NOMO-1 treated with dmso at 0.1 percent for 144 hours (cell line): Measurements from ENCODE around the gene CCDC38.
"Not testable (repeated sequence)": the region's sequence is repeated elsewhere in the genome, so short reads cannot be mapped to it uniquely, and the experiment has no call there.

ENCODE experiments used
- DNase-seq: peaks from one replicate; lab custom pipeline; 2025; ENCODE audit not compliant: unreplicated experiment; lab: John Stamatoyannopoulos, UW

The CCDC38 gene

GRCh38 chr12:95942524-95943329 is at the start of gene CCDC38:
Gene CCDC38, minus strand, starts transcription at chr12:95942614. Its CDS starts 6,105 bp downstream, at chr12:95936509.
- peak; percentile 61 for DNase-seq

GRCh38 chr12:95990136-95990535 is 47.7 kb upstream of the CCDC38 start:
- no peak for DNase-seq

GRCh38 chr12:95989504-95990123 is 47.2 kb upstream of the CCDC38 start:
- no peak for DNase-seq

- no peak for DNase-seq
These were observed 46.3 kb upstream of the CCDC38 start for GRCh38 chr12:95988506-95989275.

GRCh38 chr12:95986635-95987570 is 44.5 kb upstream of the CCDC38 start:
- DNase-seq, result no peak

GRCh38 chr12:95984682-95985081 is 42.3 kb upstream of the CCDC38 start:
- no peak for DNase-seq

- DNase-seq, result no peak
These were observed 40.2 kb upstream of the CCDC38 start for GRCh38 chr12:95982602-95983001.

GRCh38 chr12:95980437-95980836 is 38.0 kb upstream of the CCDC38 start:
- DNase-seq, result no peak

GRCh38 chr12:95978774-95979173 is 36.4 kb upstream of the CCDC38 start:
- DNase-seq, result no peak

GRCh38 chr12:95978351-95978750 is 35.9 kb upstream of the CCDC38 start:
- no peak for DNase-seq

- DNase-seq, result no peak
These were observed 35.4 kb upstream of the CCDC38 start for GRCh38 chr12:95977764-95978305.

GRCh38 chr12:95976416-95976832 is 34.0 kb upstream of the CCDC38 start:
- DNase-seq, result no peak

- DNase-seq, result no peak
These were observed 33.1 kb upstream of the CCDC38 start for GRCh38 chr12:95975491-95975890.

- no peak for DNase-seq
These were observed 31.9 kb upstream of the CCDC38 start for GRCh38 chr12:95974358-95974757.

GRCh38 chr12:95972832-95973456 is 30.5 kb upstream of the CCDC38 start:
- DNase-seq, result no peak

- DNase-seq, result no peak
These were observed 28.5 kb upstream of the CCDC38 start for GRCh38 chr12:95970905-95971304.

- DNase-seq, result not testable (repeated sequence)
These were observed 26.7 kb upstream of the CCDC38 start for GRCh38 chr12:95969116-95969515.

- DNase-seq, result no peak
These were observed 24.9 kb upstream of the CCDC38 start for GRCh38 chr12:95967301-95967700.

GRCh38 chr12:95966287-95966870 is 24.0 kb upstream of the CCDC38 start:
- DNase-seq, result no peak

GRCh38 chr12:95963096-95963495 is 20.7 kb upstream of the CCDC38 start:
- peak; percentile 24 for DNase-seq
